TTC549 (cell line): ENCODE data around the gene RNF182.
"Not testable (repeated sequence)": the region's sequence is repeated elsewhere in the genome, so short reads cannot be mapped to it uniquely, and the experiment has no call there.

Source experiments
- FAIRE-seq: peaks from 2 replicates; lab custom pipeline; 2012; peaks lifted over from hg19 to GRCh38; lab: Jason Lieb, UNC

RNF182 gene

DNA sequence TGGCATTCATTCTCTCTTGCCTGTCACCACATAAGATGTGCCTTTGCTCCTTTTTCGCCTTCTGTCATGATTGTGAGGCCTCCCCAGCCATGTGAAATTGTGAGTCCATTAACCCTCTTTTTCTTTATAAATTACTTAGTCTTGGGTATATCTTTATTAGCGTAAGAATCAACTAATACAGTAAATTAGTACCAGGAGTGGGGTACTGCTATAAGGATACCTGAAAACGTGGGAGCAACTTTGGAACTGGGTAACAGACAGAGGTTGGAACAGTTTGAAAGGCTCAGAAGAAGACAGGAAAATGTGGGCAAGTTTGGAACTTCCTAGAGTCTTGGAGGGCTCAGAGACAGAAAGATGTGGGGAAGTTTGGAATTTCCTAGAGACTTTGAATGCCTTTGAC lies 46.6 kb downstream of the RNF182 start:
- FAIRE-seq, result no peak

GRCh38 chr6:13972602-13973001 lies 47.9 kb downstream of the RNF182 start:
- not testable (repeated sequence) for FAIRE-seq

DNA sequence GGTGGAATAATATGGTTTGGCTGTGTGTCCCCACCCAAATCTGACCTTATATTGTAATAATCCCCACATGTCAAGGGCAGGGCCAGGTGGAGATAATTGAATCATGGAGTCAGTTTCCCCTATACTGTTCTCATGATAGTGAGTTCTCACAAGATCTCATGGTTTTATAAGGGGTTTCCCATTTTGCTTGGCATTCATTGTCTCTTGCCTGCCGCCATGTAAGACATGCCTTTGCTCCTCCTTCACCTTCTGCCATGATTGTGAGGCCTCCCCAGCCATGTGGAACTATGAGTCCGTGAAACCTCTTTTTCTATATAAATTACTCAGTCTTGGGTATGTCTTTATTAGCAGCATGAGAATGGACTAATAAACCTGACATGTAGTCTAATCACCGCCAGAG lies 48.7 kb downstream of the RNF182 start:
- FAIRE-seq, result not testable (repeated sequence)

DNA sequence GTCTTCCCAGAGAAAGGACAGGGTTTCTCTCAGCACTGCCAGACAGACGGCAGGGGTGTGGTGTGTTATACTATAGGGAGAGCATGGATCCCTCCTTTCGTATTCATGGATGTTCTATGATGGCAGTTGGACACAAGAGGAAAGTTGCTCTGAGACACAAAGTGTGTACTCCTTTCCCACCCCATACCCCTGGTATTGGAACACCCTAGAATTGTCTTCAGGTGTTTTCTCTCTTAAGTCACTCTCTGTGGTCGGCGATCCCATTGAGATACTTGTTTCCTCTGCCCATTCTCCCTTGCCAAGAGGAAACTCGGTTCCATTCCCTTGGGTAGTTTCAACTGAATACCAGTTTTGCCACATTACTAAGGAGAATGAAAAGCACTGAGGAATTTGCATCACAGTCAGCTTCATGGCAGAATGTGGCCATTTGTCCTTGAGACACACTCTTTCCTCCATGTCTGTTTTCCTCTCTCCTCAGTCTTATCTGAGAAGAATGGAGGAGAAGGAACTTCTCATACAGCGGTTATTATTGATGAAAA lies 53.4 kb downstream of the RNF182 start:
- no peak for FAIRE-seq

DNA sequence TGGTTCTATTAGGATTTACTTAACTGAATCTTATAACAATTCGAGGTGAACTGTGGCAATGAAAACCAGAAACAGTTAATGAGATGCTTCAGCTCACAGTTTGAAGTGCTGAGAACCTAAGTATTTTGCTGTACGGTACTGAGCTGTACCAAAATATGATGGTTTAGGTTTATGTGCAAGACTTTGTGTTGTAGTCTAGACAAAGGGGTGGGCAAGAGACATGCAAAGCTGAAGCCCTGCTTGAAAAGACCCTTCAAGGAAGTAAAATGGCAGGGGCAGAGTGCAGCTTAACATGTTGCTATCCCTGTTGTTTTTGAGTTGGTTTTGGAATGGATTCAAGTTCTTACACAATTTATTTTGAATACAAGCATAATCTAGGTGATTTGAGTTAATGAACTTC lies 54.0 kb downstream of the RNF182 start:
- no peak for FAIRE-seq

DNA sequence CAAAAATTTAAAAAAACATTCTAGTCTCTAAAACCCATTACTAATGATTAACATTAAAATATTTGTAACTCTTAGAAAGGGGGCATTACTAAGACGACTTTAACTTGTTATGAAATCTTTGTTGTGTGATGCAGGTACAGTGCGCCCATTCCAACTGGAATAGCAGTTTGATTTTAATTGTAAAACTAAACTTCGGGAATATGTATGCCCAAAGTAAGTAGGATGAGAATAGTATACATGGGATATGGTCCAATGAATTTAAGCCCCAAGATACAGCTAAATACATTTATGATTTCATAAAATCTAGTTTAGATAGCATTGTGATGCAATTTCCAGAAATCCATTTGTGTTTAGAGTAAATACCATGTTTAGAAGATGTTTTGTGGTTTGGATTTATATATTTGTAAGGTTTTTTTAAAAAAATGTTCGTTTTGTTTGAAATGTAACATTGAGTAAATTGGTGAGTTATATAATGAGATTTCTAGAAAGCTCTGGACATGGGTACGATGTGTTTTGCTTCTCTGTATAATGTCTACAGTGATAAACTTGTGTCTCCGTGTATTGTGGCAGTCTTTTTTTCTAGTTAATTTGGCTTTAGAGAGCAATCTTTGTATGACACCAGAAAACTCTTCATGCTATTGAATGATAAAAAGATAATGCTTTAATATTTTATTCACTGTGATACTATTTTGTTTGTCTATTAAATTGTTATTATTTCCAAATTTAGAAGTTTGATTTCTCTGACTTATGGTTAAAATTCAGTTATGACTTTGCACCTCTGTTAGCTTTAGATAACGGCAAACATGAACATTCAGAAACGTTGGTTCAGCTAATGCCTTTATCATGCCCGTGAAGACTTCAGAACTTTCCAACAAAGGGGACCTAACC lies 54.8 kb downstream of the RNF182 start:
- no peak for FAIRE-seq

- FAIRE-seq, result no peak
Observed at GRCh38 chr6:13980534-13980933, 55.8 kb downstream of the RNF182 start.

DNA sequence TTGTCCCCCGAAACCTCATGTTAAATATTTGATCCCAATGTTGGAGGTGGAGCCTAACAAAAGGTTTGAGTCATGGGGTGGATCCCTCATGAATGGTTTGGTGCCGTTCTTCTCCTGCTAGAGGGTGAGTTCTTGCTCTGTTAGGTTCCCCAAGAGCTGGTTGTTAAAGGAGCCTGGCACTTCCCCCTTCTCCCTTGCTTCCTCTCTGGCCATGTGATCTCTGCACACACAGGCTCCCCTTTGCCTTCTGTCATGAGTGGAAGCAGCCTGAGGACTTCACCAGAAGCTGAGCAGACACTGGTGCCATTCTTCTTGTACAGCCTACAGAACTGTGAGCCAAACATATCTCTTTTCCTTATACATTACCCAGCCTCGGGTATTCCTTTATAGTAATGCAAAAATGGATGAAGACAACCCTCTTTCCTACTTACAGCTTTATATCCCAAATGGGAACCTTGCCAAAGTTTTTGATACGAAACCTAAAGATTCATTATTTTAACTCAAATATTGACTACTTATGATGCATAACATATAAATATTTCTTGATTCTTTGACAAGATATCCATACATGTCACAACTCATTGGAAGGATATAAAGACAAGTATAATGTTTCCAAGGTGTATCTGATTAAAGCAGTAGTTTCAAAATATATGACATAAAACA lies 61.0 kb downstream of the RNF182 start:
- no peak for FAIRE-seq

DNA sequence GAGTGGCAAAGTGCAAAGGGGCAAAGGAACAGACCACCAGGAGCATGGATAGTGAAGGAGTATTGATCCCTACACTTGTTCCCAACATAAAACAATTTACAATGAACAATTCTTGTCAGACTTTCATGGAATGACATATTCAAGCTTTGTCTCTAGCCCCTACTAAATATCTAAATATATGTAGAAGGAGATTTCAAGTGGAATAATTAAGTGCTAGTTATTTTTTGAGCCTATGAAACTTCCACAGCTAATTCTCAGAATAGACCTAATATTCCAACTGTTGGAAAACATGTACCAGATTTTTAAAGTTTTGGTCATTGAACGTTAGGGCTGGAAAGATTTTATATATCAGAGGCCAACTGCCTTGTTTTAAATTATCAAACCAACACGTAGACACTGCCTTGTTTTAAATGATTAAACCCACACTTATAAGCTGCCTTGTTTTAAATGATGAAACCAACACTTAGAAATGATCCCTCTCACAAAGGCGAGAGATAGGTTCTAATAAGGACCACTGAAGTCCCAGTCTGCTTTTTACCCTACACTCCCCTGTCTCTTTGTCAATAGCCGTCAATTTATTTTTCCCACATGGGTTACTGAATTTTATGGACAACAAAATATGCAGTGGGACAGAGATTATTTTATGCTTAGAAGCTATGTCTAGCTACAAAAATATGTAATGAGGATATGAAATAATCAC lies 62.1 kb downstream of the RNF182 start:
- no peak for FAIRE-seq

GRCh38 chr6:13987400-13987865 lies 62.7 kb downstream of the RNF182 start:
- FAIRE-seq, result no peak

DNA sequence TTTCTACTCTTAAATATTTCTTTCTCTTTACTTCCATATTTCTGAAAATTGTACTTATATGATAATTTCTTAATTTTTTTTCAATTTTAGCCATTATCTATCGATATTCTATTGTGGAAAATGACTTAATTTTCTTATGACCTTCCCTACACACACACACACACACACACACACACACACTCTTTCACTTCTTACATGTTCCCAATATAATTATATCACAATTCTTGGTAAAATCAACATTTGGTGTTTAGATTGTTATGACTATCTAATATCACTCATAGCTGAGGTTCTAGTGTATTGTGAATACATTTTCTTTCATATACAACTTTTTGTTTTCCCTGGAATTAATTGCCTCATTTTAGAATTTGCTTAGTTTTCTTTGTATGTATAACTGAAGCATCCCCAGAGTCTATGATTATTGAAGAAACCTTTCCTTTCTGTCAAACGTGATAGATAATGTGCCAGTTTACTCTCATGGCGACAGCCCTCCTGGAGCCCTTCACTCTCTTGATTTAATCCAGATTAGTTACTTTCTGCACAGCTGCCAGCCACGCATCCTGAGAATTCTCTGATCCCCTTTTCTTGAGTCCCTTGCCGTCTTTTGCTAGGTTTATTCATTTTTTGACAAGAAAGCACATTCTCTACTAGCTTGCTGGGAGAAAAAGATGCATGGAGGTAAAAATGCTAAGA lies 63.4 kb downstream of the RNF182 start:
- no peak for FAIRE-seq

DNA sequence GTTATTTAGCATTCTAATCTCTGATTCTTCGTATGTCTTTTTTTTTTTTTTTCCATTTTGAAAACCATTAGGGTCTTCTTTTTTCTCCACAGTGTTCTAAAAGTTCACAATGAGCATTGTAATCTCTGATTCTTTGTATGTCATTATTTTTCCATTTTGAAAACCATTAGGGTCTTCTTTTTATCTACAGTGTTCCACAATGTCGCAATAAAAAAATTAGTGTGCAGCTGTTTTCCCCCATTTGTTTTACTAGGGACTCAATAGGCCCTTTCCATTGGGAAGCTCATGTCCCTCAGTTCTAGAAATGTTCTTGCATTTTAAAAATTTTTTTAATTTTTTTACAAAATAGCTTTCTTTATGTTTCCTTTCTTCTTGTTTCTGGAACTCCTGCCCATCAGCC lies 64.2 kb downstream of the RNF182 start:
- no peak for FAIRE-seq

- no peak for FAIRE-seq
Observed at GRCh38 chr6:13989496-13990144, 64.9 kb downstream of the RNF182 start.

DNA sequence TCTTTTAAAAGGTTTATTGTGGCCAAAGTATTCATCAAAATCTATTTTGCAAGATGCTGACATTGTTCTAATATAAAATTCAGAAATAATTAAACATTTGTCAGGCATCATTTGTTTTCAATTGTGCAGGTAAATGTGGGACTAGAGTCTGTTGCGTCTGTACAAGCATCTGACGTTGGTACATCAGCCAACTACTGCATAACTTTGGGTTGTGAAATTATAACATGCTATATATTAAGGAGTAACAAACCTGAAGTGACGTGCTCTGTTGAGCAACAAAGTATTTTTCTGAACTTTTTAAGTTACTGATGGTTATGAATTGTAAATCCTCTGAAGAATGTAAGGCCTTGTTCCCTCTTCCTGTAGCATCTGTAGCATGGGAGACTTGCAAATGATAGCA lies 66.0 kb downstream of the RNF182 start:
- FAIRE-seq, result no peak

GRCh38 chr6:13991393-13991792 lies 66.6 kb downstream of the RNF182 start:
- no peak for FAIRE-seq

DNA sequence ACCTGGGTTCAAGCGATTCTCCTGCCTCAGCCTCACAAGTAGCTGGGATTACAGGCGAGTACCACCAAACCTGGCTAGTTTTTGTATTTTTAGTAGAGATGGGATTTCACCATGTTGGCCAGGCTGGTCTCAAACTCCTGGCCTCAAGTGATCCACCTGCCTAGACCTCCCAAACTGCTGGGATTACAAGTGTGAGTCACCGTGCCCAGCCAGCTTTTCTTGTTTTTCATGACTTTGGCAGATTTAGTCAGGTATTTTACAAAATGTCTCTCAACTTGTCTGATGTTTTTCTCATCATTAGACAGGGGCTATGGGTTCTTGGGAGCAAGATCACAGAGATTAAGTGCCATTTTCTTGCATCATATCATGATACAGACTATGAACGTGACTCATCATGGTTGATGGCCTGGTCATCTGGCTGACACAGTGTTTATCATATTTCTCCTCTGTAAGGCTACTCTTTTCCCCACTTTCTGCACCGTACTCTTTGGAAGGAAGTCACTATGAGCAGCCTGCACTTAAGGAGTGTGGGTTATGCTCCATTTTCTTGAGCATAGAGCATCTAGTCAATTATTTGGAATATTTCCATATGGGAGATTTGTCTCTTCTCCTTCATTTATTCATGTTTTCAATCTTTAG lies 67.8 kb downstream of the RNF182 start:
- no peak for FAIRE-seq

DNA sequence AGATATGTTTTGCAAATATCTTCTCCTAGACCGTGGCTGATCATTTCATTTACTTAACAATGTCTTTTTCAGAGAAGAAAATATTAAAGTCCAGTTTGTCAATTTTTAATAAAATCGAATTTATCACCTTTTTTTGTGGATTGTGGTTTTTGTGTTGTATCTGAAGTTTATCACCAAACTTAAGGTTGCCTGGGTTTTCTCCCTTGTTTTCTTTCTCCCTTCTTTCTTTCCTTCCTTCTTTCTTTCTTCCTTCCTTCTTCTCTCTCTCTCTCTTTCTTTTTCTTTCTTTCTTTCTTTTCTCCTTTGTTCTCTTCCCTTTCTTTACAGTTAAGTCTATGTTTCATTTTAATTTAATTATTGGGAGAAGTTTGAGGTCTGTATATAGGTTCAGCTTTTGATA lies 68.7 kb downstream of the RNF182 start:
- no peak for FAIRE-seq

DNA sequence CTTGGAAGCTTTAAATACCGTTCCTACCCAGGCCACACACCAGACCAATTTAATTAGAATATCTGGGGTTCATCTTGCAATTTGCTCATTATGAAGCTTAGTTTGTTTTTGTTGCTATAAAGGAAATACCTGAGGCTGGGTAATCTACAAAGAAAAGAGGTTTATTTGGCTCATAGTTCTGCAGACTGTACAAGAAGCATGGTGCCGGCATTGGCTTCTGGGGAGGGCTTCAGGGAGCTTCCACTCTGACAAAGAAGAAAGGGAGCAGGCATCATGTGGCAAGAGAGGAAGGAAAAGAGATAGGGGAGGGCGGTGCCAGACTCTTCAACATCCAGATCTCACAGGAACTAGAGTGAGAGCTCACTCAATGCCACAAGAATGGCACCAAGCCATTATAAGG lies 73.6 kb downstream of the RNF182 start:
- no peak for FAIRE-seq

DNA sequence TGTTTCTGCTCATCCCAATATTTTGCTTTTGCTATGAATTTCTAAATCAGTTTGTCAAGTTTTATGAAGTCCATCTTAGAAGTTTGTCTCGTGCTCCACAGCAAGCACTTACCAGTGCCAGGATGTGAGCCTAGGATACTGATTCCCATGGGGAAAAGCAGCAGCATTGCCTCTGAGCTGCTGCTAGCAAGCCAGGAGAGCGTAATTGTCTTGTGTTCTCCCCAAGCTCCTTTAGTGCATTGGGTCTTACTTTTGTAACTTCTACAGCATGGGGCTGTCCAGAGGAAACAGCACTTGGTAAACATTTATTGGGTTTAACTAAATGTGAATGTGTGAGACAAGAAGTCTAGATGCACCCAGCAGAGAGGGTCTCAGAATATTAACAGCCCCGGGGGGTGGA lies 76.1 kb downstream of the RNF182 start:
- no peak for FAIRE-seq

DNA sequence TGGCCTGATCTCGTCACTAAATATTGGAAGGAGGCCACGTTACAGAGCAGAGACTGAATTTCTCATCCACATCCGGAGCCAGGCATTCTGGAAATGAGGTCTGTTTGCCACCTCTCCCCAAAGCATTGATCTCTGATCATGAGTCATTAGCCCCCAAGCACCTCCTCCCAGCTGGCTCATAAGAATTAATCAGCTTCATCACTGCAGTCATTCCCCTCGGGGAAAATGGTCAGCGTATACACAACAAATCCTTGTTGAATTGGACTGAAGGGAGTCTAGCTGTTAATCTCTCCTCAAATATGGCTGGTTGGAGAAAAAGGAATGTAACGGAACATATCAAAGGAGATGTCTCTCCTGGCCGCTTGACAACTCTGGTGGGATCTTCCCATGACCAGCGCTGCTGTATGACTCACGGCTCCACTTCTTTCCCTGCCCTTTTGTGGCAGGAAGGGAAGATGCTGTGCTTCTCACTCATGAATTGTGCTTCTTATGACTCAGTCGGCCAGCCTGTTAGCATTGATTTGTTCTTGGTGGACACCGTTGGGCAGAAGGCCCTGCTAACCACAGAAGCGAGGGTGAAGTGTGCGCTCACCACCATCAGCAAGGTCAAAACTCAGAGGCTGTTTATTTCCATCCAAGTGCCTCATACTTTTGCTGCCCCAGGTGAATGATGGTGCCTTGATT lies 76.7 kb downstream of the RNF182 start:
- FAIRE-seq, result no peak
